ENCODE data around the gene CENPP.
A peak's percentile ranks its signal among the peaks of the same experiment; 100 is the strongest.

CENPP gene

DNA sequence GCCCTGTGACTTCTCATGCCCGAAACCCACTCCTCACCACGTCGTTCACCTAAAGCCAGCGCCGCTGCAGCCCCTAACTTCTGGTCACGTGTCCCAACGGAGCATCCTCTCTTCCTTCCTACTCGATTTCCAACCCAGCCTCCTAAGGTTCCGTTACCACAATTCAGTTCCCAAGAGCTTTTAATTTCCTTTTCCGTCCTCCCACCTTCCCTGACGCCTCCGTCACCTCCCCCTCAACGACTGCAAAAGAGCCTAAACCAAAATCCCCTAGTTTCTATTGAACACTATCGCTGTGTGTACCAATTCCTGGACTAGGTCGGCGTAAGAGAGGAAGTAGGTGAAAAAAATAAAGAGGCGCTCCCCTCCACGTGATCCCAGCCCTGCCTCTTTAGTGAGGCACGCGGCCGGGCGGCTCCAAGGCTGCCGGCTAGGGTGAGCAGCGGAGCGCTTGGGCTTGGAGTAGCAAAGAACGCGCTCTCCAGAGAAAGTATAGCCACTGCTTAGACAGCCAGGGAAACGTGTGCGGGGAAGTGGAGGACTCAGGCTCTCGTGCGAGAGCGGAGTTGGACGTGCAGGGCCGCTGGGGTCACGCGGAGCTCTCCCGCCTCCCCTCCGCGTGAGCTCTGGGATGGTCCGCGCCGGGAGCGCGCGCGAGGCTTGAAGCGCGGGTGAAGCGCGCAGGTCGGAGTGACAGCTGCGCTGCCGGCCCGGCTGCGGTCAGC lies at the start of gene CENPP, which contains the start of gene NOL8:
Gene CENPP (plus strand): TSS at position 685 of the 722 bp plus-strand sequence.
Gene NOL8 (minus strand): TSS at position 82 of the 722 bp plus-strand sequence. CDS start 1,189 bp downstream, outside the sequence.
- peak; percentile 48 for DNase-seq

- no peak for DNase-seq
Measured at GRCh38 chr9:92276331-92277032, 49.3 kb upstream of the CENPP start.

GRCh38 chr9:92278110-92278509 lies 47.6 kb upstream of the CENPP start:
- no peak for DNase-seq

DNA sequence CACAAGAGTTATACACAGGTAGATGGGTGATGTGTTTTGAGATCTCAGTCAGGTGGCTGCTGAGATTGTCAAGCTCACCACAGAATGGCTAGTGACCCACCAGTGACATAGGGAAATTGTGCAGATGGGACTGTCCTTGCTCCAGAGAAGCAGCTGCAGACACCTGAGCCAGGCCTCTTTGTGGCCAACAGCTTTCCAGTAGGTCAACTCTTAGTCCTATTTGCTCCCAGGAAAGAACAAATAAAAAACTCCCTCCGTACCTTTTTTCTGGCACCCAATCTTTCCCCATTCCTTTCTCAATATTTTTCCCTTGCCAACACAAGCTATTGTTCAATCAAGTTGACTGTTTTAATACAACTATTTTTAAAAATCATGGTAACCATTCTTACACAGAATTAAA lies 46.5 kb upstream of the CENPP start:
- no peak for DNase-seq

- DNase-seq: no peak
Measured at GRCh38 chr9:92289708-92290390, 35.9 kb upstream of the CENPP start.

DNA sequence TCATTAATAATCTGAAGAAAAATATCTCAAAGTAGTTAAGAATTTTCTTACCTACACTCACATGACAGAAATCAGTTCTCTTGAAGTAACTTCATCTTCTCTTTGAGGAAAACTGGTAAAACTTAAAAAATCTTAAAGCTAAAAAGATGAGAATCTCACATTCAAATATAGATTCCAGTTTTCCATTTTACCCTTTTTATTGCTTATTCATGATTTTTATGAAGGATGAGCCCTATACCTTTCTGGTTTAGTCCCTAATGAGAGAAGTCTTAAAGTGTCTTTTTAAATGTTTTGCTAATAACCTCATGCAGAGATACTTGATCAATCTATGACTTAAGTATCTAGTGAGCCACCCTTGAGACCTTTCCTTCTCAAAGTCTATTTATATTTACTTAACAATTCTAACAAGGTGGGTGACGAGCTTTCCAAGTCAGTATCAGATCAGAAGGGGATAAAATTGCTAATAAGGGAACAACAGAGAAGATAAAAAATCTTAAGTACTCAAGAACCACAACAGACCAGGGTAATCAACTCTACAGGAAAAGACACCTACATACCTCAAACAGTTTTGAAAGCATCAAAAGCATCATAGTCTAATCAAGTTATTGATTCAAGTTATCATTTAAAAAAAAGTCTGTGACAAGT lies 34.8 kb upstream of the CENPP start:
- no peak for DNase-seq

DNA sequence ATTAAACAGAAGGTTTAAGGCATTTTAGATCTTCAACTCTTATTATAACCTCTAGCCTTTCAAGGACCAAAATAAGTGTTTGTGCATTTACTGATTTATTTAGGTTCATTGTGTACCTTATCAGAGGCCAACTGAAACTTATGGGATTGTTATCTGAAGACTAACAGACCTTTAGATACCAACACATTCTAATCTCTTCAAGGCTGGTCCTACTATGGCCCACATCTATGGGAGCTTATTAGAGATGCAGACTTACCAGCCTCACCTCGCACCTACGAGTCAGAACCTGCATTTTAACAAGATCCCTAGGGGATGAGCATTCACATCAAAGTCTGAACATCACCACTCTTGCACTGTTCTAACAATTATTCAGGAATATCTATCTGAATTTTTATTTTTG lies 34.2 kb upstream of the CENPP start:
- DNase-seq: no peak

- DNase-seq: no peak
Measured at GRCh38 chr9:92292338-92293074, 33.2 kb upstream of the CENPP start.

GRCh38 chr9:92293075-92293354 lies 32.7 kb upstream of the CENPP start:
- DNase-seq: no peak

DNA sequence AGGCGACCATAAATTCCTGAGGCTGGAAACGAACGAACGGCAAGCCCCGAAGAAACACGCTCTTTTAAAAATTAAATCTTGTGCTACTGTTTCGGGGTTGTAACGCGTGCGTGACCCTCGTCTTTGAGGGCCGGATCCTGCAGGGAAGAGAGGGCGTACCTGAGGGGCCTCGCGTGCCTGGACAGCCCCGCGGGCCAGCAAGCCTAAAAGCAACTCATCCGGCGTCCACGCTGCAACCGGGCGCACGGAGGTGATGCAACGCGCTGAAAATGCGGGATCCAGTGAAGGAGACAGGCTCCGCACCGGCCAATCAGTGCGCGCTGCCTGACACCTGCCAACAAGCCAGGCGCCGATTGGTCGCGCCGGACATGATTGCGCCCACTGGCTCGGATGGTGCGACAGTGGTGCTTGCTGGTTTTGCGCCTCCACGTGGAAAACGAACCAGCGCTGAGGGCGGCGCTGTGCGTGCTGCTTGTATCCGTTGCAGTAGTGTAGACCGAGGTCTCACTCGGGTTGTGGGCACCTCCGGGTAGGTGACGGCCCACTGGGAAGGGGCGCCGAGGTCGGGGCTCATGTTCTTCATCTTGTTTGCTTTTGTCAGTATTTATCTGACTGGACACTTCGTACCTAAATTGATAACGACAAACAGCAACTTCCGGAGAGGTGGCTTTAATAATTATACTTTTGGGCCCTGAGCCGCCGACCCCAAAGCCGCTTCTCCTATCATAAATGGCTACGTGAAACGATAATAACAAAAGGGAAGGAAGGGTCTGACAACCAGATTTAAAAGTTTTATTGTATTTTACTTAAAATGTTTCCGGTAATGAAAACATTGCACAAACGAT lies 32.1 kb upstream of the CENPP start, which contains the start of gene IARS1:
Gene IARS1 (minus strand): TSS at position 246 of the 845 bp plus-strand sequence. CDS start 4,278 bp downstream, outside the sequence.
- peak; percentile 24 for DNase-seq

- no peak for DNase-seq
Measured at GRCh38 chr9:92294297-92294676, 31.5 kb upstream of the CENPP start.

GRCh38 chr9:92295240-92295790 lies 30.4 kb upstream of the CENPP start:
- no peak for DNase-seq

DNA sequence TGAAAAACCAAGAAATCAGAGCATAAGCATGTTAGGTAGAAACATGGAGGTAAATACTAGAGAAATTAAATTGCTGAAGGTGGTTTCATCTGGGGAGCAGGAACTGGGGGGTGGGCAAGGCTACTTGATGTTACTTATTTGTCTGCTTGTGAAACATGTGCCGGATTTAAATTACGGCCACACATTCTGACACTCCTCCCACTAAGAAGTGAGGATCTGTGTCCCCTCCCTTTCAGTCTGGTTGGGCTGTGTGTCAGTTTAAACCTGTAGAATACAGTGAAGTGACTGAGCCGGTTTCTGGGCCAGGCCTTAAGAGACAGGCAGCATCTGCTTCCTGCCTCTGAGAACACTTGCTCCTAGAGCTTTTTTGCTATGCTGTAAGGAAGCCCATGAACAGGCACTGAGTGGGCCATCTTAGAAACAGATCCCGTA lies 29.9 kb upstream of the CENPP start:
- DNase-seq: no peak

GRCh38 chr9:92297611-92298010 lies 28.1 kb upstream of the CENPP start:
- no peak for DNase-seq

DNA sequence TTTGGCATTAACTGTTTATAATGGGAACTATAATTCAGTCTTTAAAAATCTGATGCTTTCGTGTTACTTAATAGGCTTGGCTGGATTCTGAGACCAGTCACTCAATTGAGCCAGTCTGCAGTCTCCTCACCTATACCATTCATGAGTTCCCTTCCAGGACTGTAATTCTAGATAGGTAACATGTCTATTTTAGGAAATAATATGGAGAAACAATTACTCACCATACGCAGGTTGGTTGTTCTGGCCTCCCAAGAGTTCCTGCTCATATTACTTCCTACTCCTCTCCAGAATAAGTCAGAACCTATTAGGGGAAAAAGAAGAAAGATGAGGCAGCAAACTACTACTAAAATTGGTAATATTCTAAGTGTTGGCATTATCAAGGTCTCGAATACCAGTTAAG lies 27.7 kb upstream of the CENPP start:
- no peak for DNase-seq

- DNase-seq: no peak
Measured at GRCh38 chr9:92299116-92299515, 26.6 kb upstream of the CENPP start.

DNA sequence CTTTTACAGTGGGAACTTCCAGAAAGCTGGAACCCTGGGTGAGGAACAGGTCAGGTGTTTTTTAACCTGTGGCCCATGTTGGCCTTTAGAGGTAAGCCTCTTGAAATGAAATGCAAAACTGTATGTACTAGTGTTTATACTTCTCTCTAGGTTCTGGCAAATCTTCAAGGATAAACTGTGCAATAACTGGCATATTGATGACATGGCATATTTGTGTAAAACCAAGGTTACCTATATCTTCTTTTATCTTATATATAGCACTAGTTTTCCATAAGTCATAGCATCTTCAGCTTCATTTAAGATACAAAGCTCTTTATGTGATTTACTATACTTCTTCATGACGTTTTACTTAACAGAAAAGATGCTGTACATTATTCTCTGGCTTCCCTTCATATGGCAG lies 24.8 kb upstream of the CENPP start:
- no peak for DNase-seq

DNA sequence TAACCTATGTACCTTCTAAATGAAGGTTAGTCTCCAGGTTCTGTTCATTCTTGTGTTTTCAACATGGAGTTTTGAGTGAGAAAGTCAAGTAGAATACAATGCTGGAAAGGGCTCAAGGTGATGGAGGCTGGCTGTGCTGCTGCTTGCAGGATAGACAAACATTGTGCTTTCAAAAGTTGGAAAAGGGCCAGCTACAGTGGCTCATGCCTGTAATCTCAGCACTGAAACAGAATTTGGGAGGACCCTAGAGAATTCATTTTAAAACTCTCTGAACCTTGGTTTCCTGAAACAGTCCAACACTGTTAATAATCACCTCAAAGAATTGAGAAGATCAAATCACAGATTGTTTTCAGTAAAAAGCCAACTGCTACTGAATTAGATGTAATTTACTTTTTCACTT lies 16.9 kb upstream of the CENPP start:
- DNase-seq: no peak

- no peak for DNase-seq
Measured at GRCh38 chr9:92310562-92310961, 15.2 kb upstream of the CENPP start.

DNA sequence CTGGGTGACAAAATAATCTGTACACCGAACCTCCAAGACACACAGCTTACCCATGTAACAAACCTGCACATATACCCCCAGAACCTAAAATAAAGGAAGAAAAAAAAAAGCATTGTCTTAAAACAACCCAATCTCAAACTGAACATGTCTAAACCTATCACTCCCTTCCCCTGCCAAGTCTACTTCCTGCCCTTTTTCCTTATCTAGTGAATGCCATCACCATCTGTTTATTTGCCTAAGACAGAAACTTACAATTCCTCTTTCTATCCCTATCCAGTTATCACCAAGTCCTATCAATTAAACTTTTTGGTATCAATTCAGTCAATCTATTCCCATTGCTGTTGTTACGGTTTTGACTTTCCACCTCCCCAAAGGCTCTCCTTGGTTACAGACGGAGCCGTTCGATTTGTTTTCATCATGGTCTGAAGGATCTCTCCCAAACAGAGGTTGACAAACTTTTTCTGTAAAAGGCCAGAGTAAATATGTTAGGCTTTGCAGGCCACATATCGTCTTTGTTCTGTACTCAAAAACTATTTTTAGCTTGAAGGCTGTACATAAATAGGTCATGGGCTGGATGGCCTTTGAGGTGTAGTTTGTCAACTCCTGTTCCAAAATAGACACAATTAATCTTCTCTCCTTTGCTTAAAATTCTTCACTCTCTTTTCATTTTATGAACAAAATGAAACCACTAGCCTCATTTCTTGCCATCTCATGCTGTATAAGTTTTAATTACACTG lies 12.7 kb upstream of the CENPP start:
- DNase-seq: no peak

DNA sequence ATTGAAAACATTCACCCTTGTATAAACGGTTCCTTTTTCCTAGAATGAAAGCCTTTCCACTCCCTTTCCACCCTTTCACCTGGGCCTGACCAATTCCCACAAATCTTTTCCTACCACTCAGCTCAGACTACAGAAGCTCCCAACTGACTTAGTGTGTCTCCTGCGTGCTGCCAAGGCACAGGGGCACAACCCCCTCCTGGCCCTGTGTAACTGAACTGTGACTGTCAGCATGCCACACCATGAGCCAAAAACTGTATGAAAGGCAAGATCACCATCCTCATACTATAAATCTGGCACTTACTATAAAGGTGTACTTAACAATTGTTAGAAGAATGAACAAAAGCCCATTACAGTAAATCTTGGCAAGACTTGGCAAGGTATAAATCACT lies 12.1 kb upstream of the CENPP start:
- no peak for DNase-seq

Measured in NCI-H187 treated with DMSO at 0.1 percent for 48 hours (cell line).